ENCODE results near the gene SNED1. TPM values are rescaled to one million over a fixed set of nuclear protein-coding genes. Genes with fewer than 3 reads are reported as not detected.

SNED1 gene
- total and polyA plus RNA-seq, 12 donors: 3.9 to 12.7 (median 6.3) TPM

- no peak for DNase-seq
- no peak for ATAC-seq
- Histone ChIP-seq H3K36me3 (peaks cover 0 to 20% (median 0%) of the 10 kb centered on the region in 9 donors), H3K27ac (no peak overlapping the region), H3K4me3 (no peak overlapping the region), H3K27me3 (peaks cover 0 to 14% (median 0%) of the 10 kb centered on the region in 7 donors), H3K9me3 (peaks cover 0 to 37% (median 27%) of the 10 kb centered on the region in 11 donors), H3K4me1 (peaks cover 5 to 27% (median 14%) of the 10 kb centered on the region in 9 donors)
- intact Hi-C loops (cut with DNase I): no loop called here
- 87 to 92% methylated on average over 11 of the region's 11 CpGs for WGBS, 2 donors
- TF ChIP-seq, protein P1, sequence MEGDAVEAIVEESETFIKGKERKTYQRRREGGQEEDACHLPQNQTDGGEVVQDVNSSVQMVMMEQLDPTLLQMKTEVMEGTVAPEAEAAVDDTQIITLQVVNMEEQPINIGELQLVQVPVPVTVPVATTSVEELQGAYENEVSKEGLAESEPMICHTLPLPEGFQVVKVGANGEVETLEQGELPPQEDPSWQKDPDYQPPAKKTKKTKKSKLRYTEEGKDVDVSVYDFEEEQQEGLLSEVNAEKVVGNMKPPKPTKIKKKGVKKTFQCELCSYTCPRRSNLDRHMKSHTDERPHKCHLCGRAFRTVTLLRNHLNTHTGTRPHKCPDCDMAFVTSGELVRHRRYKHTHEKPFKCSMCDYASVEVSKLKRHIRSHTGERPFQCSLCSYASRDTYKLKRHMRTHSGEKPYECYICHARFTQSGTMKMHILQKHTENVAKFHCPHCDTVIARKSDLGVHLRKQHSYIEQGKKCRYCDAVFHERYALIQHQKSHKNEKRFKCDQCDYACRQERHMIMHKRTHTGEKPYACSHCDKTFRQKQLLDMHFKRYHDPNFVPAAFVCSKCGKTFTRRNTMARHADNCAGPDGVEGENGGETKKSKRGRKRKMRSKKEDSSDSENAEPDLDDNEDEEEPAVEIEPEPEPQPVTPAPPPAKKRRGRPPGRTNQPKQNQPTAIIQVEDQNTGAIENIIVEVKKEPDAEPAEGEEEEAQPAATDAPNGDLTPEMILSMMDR (IDR thresholded peaks at IDR 0.05): no peak
Observed at GRCh38 chr2:241002275-241003046, 4.0 kb downstream of the SNED1 start.

GRCh38 chr2:241003047-241003360 lies 4.6 kb downstream of the SNED1 start:
- peaks cover 0 to 20% (median 0%) of the 10 kb centered on the region in 9 donors for H3K36me3 ChIP-seq
- intact Hi-C loops (cut with DNase I): no loop called here
- TF ChIP-seq, protein P1 (IDR thresholded peaks at IDR 0.05): no peak
- ATAC-seq (no peak), DNase-seq (no peak)
- peaks cover 0 to 22% (median 9%) of the 10 kb centered on the region in 9 donors for H3K4me1 ChIP-seq
- H3K9me3 ChIP-seq: peaks cover 0 to 37% (median 27%) of the 10 kb centered on the region in 11 donors
- no peak overlapping the region for H3K4me3 ChIP-seq
- H3K27ac ChIP-seq: no peak overlapping the region
- H3K27me3 ChIP-seq: peaks cover 0 to 9% (median 0%) of the 10 kb centered on the region in 7 donors
- 97 to 98% methylated on average over 7 of the region's 7 CpGs for WGBS, 2 donors

- WGBS, 2 donors: 92 to 97% methylated on average over 2 of the region's 2 CpGs
- H3K36me3 ChIP-seq: peaks cover 0 to 20% (median 0%) of the 10 kb centered on the region in 9 donors
- peaks cover 0 to 37% (median 27%) of the 10 kb centered on the region in 11 donors for H3K9me3 ChIP-seq
- H3K27me3 ChIP-seq: peaks cover 0 to 5% (median 0%) of the 10 kb centered on the region in 7 donors
- H3K4me3 ChIP-seq: no peak overlapping the region
- intact Hi-C loops (cut with DNase I): no loop called here
- no peak for DNase-seq
- ATAC-seq: no peak
- peaks cover 0 to 20% (median 6%) of the 10 kb centered on the region in 9 donors for H3K4me1 ChIP-seq
- H3K27ac ChIP-seq: no peak overlapping the region
- TF ChIP-seq, protein P1 (IDR thresholded peaks at IDR 0.05): no peak
Observed at GRCh38 chr2:241003369-241003768, 5.0 kb downstream of the SNED1 start.

DNA sequence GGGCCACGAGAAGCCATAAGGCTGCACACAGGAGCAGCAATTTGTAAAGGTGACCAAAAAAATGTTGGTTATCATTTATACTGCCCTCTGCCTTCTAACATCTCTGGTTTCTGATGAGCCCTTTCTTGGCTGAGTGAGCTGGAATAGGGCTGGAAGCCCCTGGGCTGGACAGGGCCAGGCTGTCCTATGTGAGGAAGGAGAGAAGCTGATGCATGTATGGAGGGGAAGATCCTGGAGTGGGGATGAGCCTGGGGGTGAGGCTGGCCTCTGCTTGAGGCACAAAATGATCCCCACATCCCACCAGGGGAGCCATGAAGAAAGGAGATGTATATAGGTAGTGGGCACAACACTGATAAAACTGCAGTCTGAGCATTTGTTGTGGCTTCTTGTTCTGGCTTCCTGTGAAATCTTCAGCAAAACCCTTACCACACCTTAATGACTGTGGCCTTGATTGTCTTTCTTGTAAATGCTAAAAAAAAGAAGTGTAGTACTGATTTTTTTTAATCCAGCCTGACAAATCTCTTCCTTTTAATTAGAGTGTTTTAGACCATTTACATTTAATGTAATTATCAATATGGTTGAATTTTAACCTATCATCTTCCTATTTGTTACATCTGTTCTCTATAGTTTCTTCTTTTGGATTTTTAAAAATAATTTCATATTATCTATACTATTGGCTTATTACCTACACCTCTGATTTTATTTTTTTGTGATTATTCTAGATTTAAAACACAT lies 5.6 kb downstream of the SNED1 start:
- TF ChIP-seq, protein P1 (IDR thresholded peaks at IDR 0.05): no peak
- DNase-seq (no peak), ATAC-seq (no peak)
- Histone ChIP-seq H3K4me1 (peaks cover 0 to 20% (median 6%) of the 10 kb centered on the region in 9 donors), H3K27ac (no peak overlapping the region), H3K4me3 (no peak overlapping the region), H3K27me3 (peaks cover 0 to 5% (median 0%) of the 10 kb centered on the region in 7 donors), H3K36me3 (peaks cover 0 to 20% (median 0%) of the 10 kb centered on the region in 9 donors), H3K9me3 (peaks cover 0 to 37% (median 27%) of the 10 kb centered on the region in 11 donors)
- intact Hi-C loops (cut with DNase I): no loop called here
- WGBS, 2 donors: 93 to 94% methylated on average over 1 of the region's 1 CpG
